SK-N-MC (cell line): Measurements from ENCODE around the gene AGAP9.

ENCODE experiments used
- EZH2 ChIP-seq: fragments of 200-600 bp; sonication (generic); IDR thresholded peaks from one replicate; pipeline ENCODE4 v1.6.1; 2017; ENCODE audit warnings: antibody characterized with exemption
- FOXP2 ChIP-seq: optimal IDR thresholded peaks from 2 replicates; pipeline ENCODE3; 2011; ENCODE audit warnings: mild to moderate bottlenecking, moderate library complexity; ENCODE audit not compliant: insufficient read depth; ENCODE audit errors: extremely low read length, control extremely low read depth
- POLR2AphosphoS5 ChIP-seq: IDR thresholded peaks from 2 replicates; pipeline ENCODE4 v1.6.1; 2012; ENCODE audit warnings: mild to moderate bottlenecking, low read depth, low read length, borderline replicate concordance

- TF ChIP-seq POLR2AphosphoS5 = no peak
- TF ChIP-seq EZH2 = no peak
- TF ChIP-seq FOXP2 = no peak
Measured at GRCh38 chr10:47452495-47453140, 70.8 kb downstream of the AGAP9 start.
